HG03060 (cell line): ENCODE results near the gene ANKRD34B.

Experiments
- ATAC-seq: cut with Tn5 transposase; IDR thresholded peaks from one replicate; pipeline ENCODE4 v1.9.1; 2021; ENCODE audit warnings: low read depth, moderate number of reproducible peaks; ENCODE audit not compliant: unreplicated experiment

The ANKRD34B gene

GRCh38 chr5:80573062-80573461, 3.0 kb upstream of the ANKRD34B start:
- ATAC-seq, result no peak

GRCh38 chr5:80569086-80569960, 757 bp downstream of the ANKRD34B start:
- no peak for ATAC-seq

GRCh38 chr5:80568251-80568650, 1.8 kb downstream of the ANKRD34B start:
- ATAC-seq, result no peak

GRCh38 chr5:80566711-80567259, 3.3 kb downstream of the ANKRD34B start:
- ATAC-seq, result no peak

- ATAC-seq, result no peak
These were observed 4.8 kb downstream of the ANKRD34B start for GRCh38 chr5:80565330-80565729.

GRCh38 chr5:80559244-80559643, 10.8 kb downstream of the ANKRD34B start:
- ATAC-seq, result no peak

- ATAC-seq, result no peak
These were observed 15.0 kb downstream of the ANKRD34B start for GRCh38 chr5:80555099-80555498.

GRCh38 chr5:80554646-80555045, 15.4 kb downstream of the ANKRD34B start:
- no peak for ATAC-seq

GRCh38 chr5:80541392-80541791, 28.7 kb downstream of the ANKRD34B start:
- no peak for ATAC-seq

GRCh38 chr5:80540691-80541090, 29.4 kb downstream of the ANKRD34B start:
- no peak for ATAC-seq

GRCh38 chr5:80516826-80517225, 53.3 kb downstream of the ANKRD34B start:
- ATAC-seq, result no peak

- no peak for ATAC-seq
These were observed 60.7 kb downstream of the ANKRD34B start for GRCh38 chr5:80509362-80509761.

GRCh38 chr5:80508844-80509243, 61.2 kb downstream of the ANKRD34B start:
- no peak for ATAC-seq

GRCh38 chr5:80507663-80508062, 62.4 kb downstream of the ANKRD34B start:
- ATAC-seq, result no peak
